H1 (cell line): ENCODE data around the gene HERC5. TPM values are rescaled to one million over a fixed set of nuclear protein-coding genes. Genes with fewer than 3 reads are reported as not detected.

Experiments used
- CTCF ChIA-PET: fragments of 300-600 bp; sonication (Branson Sonifier 250); formaldehyde crosslinking; loops from one replicate; lab custom pipeline; 2021; ENCODE audit not compliant: partially characterized antibody; lab: Charles Lee
- POLR2A ChIA-PET: fragments of 300-600 bp; sonication (Branson Sonifier 250); formaldehyde crosslinking; loops from one replicate; lab custom pipeline; 2021; ENCODE audit warnings: inconsistent platforms; ENCODE audit not compliant: partially characterized antibody; lab: Charles Lee
- DNase-seq, 2 experiments: peaks; one replicate each; pipeline versions ENCODE4 v3.0.0 to v3.0.0-alpha.2; 2010 to 2022; ENCODE audit warnings: low spot score in 2 of 2, low read depth in 1 of 2, mixed read lengths in 1 of 2
- FAIRE-seq: peaks from 2 replicates; lab custom pipeline; 2011; peaks lifted over from hg19 to GRCh38; lab: Jason Lieb, UNC
- H2AFZ ChIP-seq: 2 replicates; pipeline ENCODE4 v1.8.1; 2012; ENCODE audit warnings: low read length, inconsistent platforms
- H2AK5ac ChIP-seq: 2 replicates; pipeline ENCODE4 v1.6.1; 2013; ENCODE audit warnings: low read depth, low read length
- H2BK120ac ChIP-seq: replicated peaks from 2 replicates; pipeline ENCODE3; 2013; ENCODE audit warnings: low read depth, low read length, inconsistent platforms
- H2BK12ac ChIP-seq: 2 replicates; pipeline ENCODE4 v1.6.1; 2013; ENCODE audit warnings: low read depth, low read length
- H2BK15ac ChIP-seq: 2 replicates; pipeline ENCODE4 v1.6.1; 2013; ENCODE audit warnings: low read length
- H2BK20ac ChIP-seq: 2 replicates; pipeline ENCODE4 v1.6.1; 2013; ENCODE audit warnings: low read length
- H2BK5ac ChIP-seq: 2 replicates; pipeline ENCODE4 v1.6.1; 2013; ENCODE audit warnings: low read depth, low read length
- H3K14ac ChIP-seq: 2 replicates; pipeline ENCODE4 v1.6.1; 2013; ENCODE audit warnings: inconsistent platforms; ENCODE audit not compliant: insufficient read length
- H3K18ac ChIP-seq: 2 replicates; pipeline ENCODE4 v1.6.1; 2013; ENCODE audit warnings: low read length; ENCODE audit errors: extremely low read depth
- H3K23ac ChIP-seq: 2 replicates; pipeline ENCODE4 v1.6.1; 2013; ENCODE audit warnings: inconsistent platforms; ENCODE audit not compliant: insufficient read length
- H3K23me2 ChIP-seq: 2 replicates; pipeline ENCODE4 v1.6.1; 2013; ENCODE audit warnings: low read depth, low read length
- H3K27ac ChIP-seq: 2 replicates; pipeline ENCODE4 v1.6.1; 2011; ENCODE audit warnings: low read depth, low read length, inconsistent platforms
- H3K27me3 ChIP-seq, 4 experiments: replicated peaks in 1 of 4; 1 replicate in 1 of 4; 2 replicates in 3 of 4; pipeline versions ENCODE4 v1.6.1 to v1.8.1; 2011 to 2013; ENCODE audit warnings: low read length in 3 of 4, mild to moderate bottlenecking in 3 of 4, inconsistent platforms in 2 of 4, mixed read lengths in 2 of 4, moderate library complexity in 1 of 4; ENCODE audit not compliant: control insufficient read depth in 3 of 4, insufficient read depth in 3 of 4; ENCODE audit errors: extremely low read depth in 1 of 4
- H3K36me3 ChIP-seq, 4 experiments: 2 replicates each; pipeline versions ENCODE4 v1.6.1 to v1.8.1; 2011 to 2013; ENCODE audit warnings: mild to moderate bottlenecking in 4 of 4, low read length in 3 of 4, moderate library complexity in 2 of 4, control low read depth in 1 of 4, inconsistent platforms in 1 of 4; ENCODE audit not compliant: insufficient read depth in 4 of 4, control insufficient read depth in 2 of 4
- H3K4ac ChIP-seq: replicated peaks from 2 replicates; pipeline ENCODE3; 2013; ENCODE audit warnings: low read length, low read depth, mixed read lengths, inconsistent platforms; ENCODE audit not compliant: insufficient read length
- H3K4me1 ChIP-seq, 4 experiments: replicated peaks in 1 of 4; 1 replicate in 1 of 4; 2 replicates in 3 of 4; pipeline versions ENCODE4 v1.6.1 to v1.8.1; 2011 to 2013; ENCODE audit warnings: low read length in 3 of 4, inconsistent platforms in 2 of 4, mixed read lengths in 1 of 4; ENCODE audit not compliant: insufficient read depth in 4 of 4, control insufficient read depth in 3 of 4
- H3K4me2 ChIP-seq, 2 experiments: 2 replicates each; pipeline versions ENCODE4 v1.6.1 to v1.8.1; 2011 to 2013; ENCODE audit warnings: low read depth in 2 of 2, low read length in 2 of 2, control low read depth in 1 of 2, inconsistent platforms in 1 of 2, mild to moderate bottlenecking in 1 of 2; ENCODE audit not compliant: insufficient read depth in 1 of 2
- H3K4me3 ChIP-seq, 4 experiments: fragments of 200-600, 300-600 bp in 1 of 4; sonication (generic), shearing (Covaris generic), sonication (Bioruptor Twin) in 1 of 4; 2 replicates each; pipeline versions ENCODE4 v1.5.1 to v1.8.1; 2011 to 2016; ENCODE audit warnings: low read length in 4 of 4, low read depth in 3 of 4, control low read depth in 2 of 4, inconsistent platforms in 2 of 4, mild to moderate bottlenecking in 2 of 4, mixed read lengths in 1 of 4, moderate library complexity in 1 of 4; ENCODE audit not compliant: insufficient read depth in 2 of 4; ENCODE audit errors: extremely low read depth in 1 of 4
- H3K56ac ChIP-seq: replicated peaks from 2 replicates; pipeline ENCODE3; 2013; ENCODE audit warnings: low read depth, mild to moderate bottlenecking, mixed read lengths, low read length, inconsistent platforms; ENCODE audit not compliant: insufficient read length
- H3K79me1 ChIP-seq: 2 replicates; pipeline ENCODE4 v1.6.1; 2013; ENCODE audit warnings: low read depth, low read length, control low read depth
- H3K79me2 ChIP-seq, 2 experiments: 2 replicates each; pipeline versions ENCODE4 v1.6.1 to v1.8.1; 2012 to 2013; ENCODE audit warnings: low read length in 2 of 2, mild to moderate bottlenecking in 2 of 2, inconsistent platforms in 1 of 2; ENCODE audit not compliant: insufficient read depth in 2 of 2, control insufficient read depth in 1 of 2
- H3K9ac ChIP-seq, 4 experiments: replicated peaks in 1 of 4; 1 replicate in 1 of 4; 2 replicates in 3 of 4; pipeline versions ENCODE4 v1.6.1 to v1.8.1; 2011 to 2013; ENCODE audit warnings: low read depth in 3 of 4, low read length in 3 of 4, control low read depth in 2 of 4, mild to moderate bottlenecking in 2 of 4, moderate library complexity in 2 of 4, inconsistent platforms in 1 of 4; ENCODE audit errors: extremely low read depth in 1 of 4
- H3K9me3 ChIP-seq, 2 experiments: 2 replicates each; pipeline versions ENCODE4 v1.6.1 to v1.8.1; 2012 to 2013; ENCODE audit warnings: mild to moderate bottlenecking in 2 of 2, moderate library complexity in 2 of 2, control low read depth in 1 of 2, inconsistent platforms in 1 of 2, low read depth in 1 of 2, low read length in 1 of 2, mixed read lengths in 1 of 2; ENCODE audit not compliant: insufficient read depth in 2 of 2
- H4K20me1 ChIP-seq, 2 experiments: replicated peaks in 1 of 2; 2 replicates each; pipeline versions ENCODE3 to v1.8.1; 2011 to 2013; ENCODE audit warnings: inconsistent platforms in 2 of 2, low read length in 2 of 2, mild to moderate bottlenecking in 1 of 2; ENCODE audit not compliant: insufficient read depth in 2 of 2, control insufficient read depth in 1 of 2
- H4K5ac ChIP-seq: 2 replicates; pipeline ENCODE4 v1.6.1; 2013; ENCODE audit warnings: low read length, low read depth, mixed read lengths, inconsistent platforms; ENCODE audit not compliant: insufficient read length
- H4K8ac ChIP-seq: 2 replicates; pipeline ENCODE4 v1.8.0; 2013; ENCODE audit warnings: mild to moderate bottlenecking, moderate library complexity, low read length, inconsistent platforms; ENCODE audit not compliant: insufficient read depth; ENCODE audit errors: extremely low read depth
- H4K91ac ChIP-seq: replicated peaks from 2 replicates; pipeline ENCODE3; 2013; ENCODE audit warnings: low read length, mixed read lengths, inconsistent platforms; ENCODE audit not compliant: insufficient read length
- HDAC6 ChIP-seq: IDR thresholded peaks from one replicate; pipeline ENCODE4 v1.7.1; 2012; ENCODE audit warnings: low read depth, mild to moderate bottlenecking, inconsistent platforms, low read length, moderate library complexity
- WGBS, 2 experiments: shearing (Covaris generic) in 1 of 2; methylation state at CpG; one replicate each; pipeline versions ENCODE4 v1.1.6 to v1.1.7; 2013 to 2015; ENCODE audit warnings: low lambda C conversion rate in 2 of 2, mixed read lengths in 2 of 2, inconsistent platforms in 1 of 2, low coverage in 1 of 2, missing lambda C conversion rate in 1 of 2; ENCODE audit not compliant: insufficient replicate concordance in 2 of 2, insufficient coverage in 1 of 2, insufficient read length in 1 of 2; ENCODE audit errors: extremely low coverage in 1 of 2, missing lambda C conversion rate in 1 of 2; 5-methylcytosine and 5-hydroxymethylcytosine counted together
- polyA plus RNA-seq, 7 experiments: library from polyadenylated mRNA; depleted of rRNA in 3 of 7; stranded (reverse) in 5 of 7; unstranded in 2 of 7; fragments of >200 nt in 5 of 7; fragments of 200-250 nt in 2 of 7; gene quantifications; 1 replicate in 5 of 7; 2 replicates in 1 of 7; 4 replicates in 1 of 7; pipeline versions ENCODE4 v1.2.1 to v1.2.3, GENCODE V29; 2011 to 2013; ENCODE audit warnings: missing spikeins in 2 of 7, mixed read lengths in 2 of 7
- total RNA-seq: library from RNA; stranded (reverse); fragmentation: NEBNext Ultra II Directional; extraction: Animal tissue kit (Norgen Biotek cat#: 25700); gene quantifications from 2 replicates; pipeline ENCODE4 v1.2.1, GENCODE V29; 2021

HERC5 gene
- total and polyA plus RNA-seq, 2 of the 8 experiments (the other 6 are each of a cell fraction or from before 2014, with no cell fraction given) = 6.6 to 20.7 TPM

DNA sequence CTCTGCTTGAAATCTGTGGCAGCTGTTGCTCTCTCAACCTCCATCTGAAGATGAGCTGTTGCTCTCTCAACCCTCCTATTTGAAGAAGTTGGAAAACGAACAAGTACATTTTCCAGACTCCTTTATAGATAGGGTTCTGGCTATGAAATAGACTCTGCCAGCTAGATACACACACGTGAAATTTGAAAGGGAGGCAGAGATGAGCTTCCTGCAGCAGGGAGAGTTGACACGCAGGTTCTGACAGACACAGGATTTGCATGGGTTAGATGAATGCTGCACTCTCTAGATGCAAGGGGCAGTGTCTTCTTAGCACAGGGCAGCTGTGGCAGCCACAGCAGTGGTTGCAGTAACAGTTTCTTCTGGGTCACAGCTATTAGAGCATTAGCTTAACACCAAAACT is 74.6 kb downstream of the HERC5 start:
- H2BK15ac ChIP-seq = 0 out of 2 replicates have a peak overlapping the region, but pooled peaks have one; percentile 13
- peak overlapping the region in 2 of 4 experiments; percentile 26 to 35; a peak in 4 of 8 replicates for H3K4me3 ChIP-seq
- H2AK5ac ChIP-seq = no peak overlapping the region
- no peak overlapping the region for H2BK120ac ChIP-seq
- H3K23ac ChIP-seq = no peak overlapping the region
- no peak overlapping the region for H3K4ac ChIP-seq
- H3K18ac ChIP-seq = no peak overlapping the region
- TF ChIP-seq HDAC6 = no peak
- no peaks in the 10 kb centered on the region for H4K20me1 ChIP-seq
- H2AFZ ChIP-seq = peak overlapping the region; percentile 88; the same call in 1 of the 2 replicates
- H4K8ac ChIP-seq = no peak overlapping the region
- H4K91ac ChIP-seq = peak overlapping the region; percentile 52
- DNase-seq (no peak), FAIRE-seq (no peak)
- peak overlapping the region; percentile 73; the same call in 1 of the 2 replicates for H2BK5ac ChIP-seq
- peak overlapping the region; percentile 40 to 50 for H3K4me2 ChIP-seq
- no peaks in the 10 kb centered on the region for H3K36me3 ChIP-seq
- H3K27ac ChIP-seq = no peak overlapping the region
- H3K79me1 ChIP-seq = no peaks in the 10 kb centered on the region
- POLR2A ChIA-PET = interaction anchor here (4.0 kb wide), 1 partner anchor 8 kb away, joined by 17 read pairs; the partner anchor contains the start of gene PYURF
- no peak overlapping the region for H2BK20ac ChIP-seq
- peaks cover 0 to 14% (median 4%) of the 10 kb centered on the region in 4 experiments; a peak in 4 of 7 replicates for H3K4me1 ChIP-seq
- H3K9ac ChIP-seq = no peak overlapping the region
- no peak overlapping the region for H3K56ac ChIP-seq
- no peak overlapping the region for H4K5ac ChIP-seq
- 43% methylated on average over 3 of the region's 3 CpGs; no CpG with 5 or more reads in 1 of the 2 experiments for WGBS, 2 experiments
- no peaks in the 10 kb centered on the region for H3K9me3 ChIP-seq
- CTCF ChIA-PET = interaction anchor here (0.8 to 2.7 kb wide), 9 partner anchors 9 to 312 kb away, joined by 3 to 15 read pairs (median 4); no protein-coding TSS in a partner anchor
- no peaks in the 10 kb centered on the region for H3K27me3 ChIP-seq
- H2BK12ac ChIP-seq = no peak overlapping the region
- no peaks in the 10 kb centered on the region for H3K23me2 ChIP-seq
- no peak overlapping the region for H3K14ac ChIP-seq
- peaks cover 0 to 17% of the 10 kb centered on the region in 2 experiments; a peak in 2 of 4 replicates for H3K79me2 ChIP-seq
